Stomach (tissue), 4 donors: Measurements from ENCODE around the gene FOXRED1.

Experiments
- CTCF ChIP-seq, 7 experiments: fragments of 450-650 bp in 4 of 7; fragments of 200-600 bp in 3 of 7; sonication (generic) in 3 of 7; IDR thresholded peaks; one replicate each; pipeline ENCODE4 v1.5.1; 2016 to 2019; ENCODE audit warnings: antibody characterized with exemption in 7 of 7, control low read depth in 2 of 7, mild to moderate bottlenecking in 1 of 7
- EP300 ChIP-seq: sonication (generic); formaldehyde crosslinking; IDR thresholded peaks from one replicate; pipeline ENCODE4 v1.6.1; 2017; ENCODE audit warnings: antibody characterized with exemption
- POLR2A ChIP-seq, 4 donors: fragments of 450-650 bp; IDR thresholded peaks; one replicate each; pipeline ENCODE4 v1.6.1; 2016; ENCODE audit warnings: antibody characterized with exemption in 4 of 4, control low read depth in 2 of 4, mild to moderate bottlenecking in 1 of 4, moderate library complexity in 1 of 4

GRCh38 chr11:126219547-126219946 lies 49.4 kb upstream of the FOXRED1 start:
- TF ChIP-seq CTCF (IDR thresholded peaks at IDR 0.05) (no peak), EP300 (no peak), POLR2A (IDR thresholded peaks at IDR 0.05) (no peak)
